GM18505 (cell line): Measurements from ENCODE around the gene TRDN.
A peak's percentile ranks its signal among the peaks of the same experiment; 100 is the strongest.

ENCODE experiments used
- ATAC-seq: cut with Tn5 transposase; IDR thresholded peaks from one replicate; pipeline ENCODE4 v1.9.1; 2021; ENCODE audit not compliant: unreplicated experiment
- POLR2A ChIP-seq: IDR thresholded peaks from 4 replicates; pipeline ENCODE4 v1.6.1; 2011; ENCODE audit warnings: borderline replicate concordance; ENCODE audit not compliant: insufficient read depth, insufficient read length; ENCODE audit errors: extremely low read depth

TRDN gene

GRCh38 chr6:123636782-123637181, at the start of gene TRDN:
Gene TRDN, minus strand, starts transcription at chr6:123636950. Its CDS starts 175 bp downstream, at chr6:123636775.
- no peak for ATAC-seq
- no peak for TF ChIP-seq POLR2A

GRCh38 chr6:123681957-123682462, 45.3 kb upstream of the TRDN start:
- no peak for TF ChIP-seq POLR2A
- ATAC-seq: no peak

- no peak for TF ChIP-seq POLR2A
- no peak for ATAC-seq
Measured at GRCh38 chr6:123677897-123678296, 41.1 kb upstream of the TRDN start.

GRCh38 chr6:123676793-123677192, 40.0 kb upstream of the TRDN start:
- no peak for ATAC-seq
- TF ChIP-seq POLR2A: no peak

- ATAC-seq: no peak
- no peak for TF ChIP-seq POLR2A
Measured at GRCh38 chr6:123668965-123669591, 32.3 kb upstream of the TRDN start.

GRCh38 chr6:123668063-123668462, 31.3 kb upstream of the TRDN start:
- no peak for TF ChIP-seq POLR2A
- no peak for ATAC-seq

GRCh38 chr6:123663436-123663835, 26.7 kb upstream of the TRDN start:
- no peak for ATAC-seq
- TF ChIP-seq POLR2A: no peak

GRCh38 chr6:123662757-123663156, 26.0 kb upstream of the TRDN start:
- no peak for ATAC-seq
- no peak for TF ChIP-seq POLR2A

- ATAC-seq: no peak
- TF ChIP-seq POLR2A: no peak
Measured at GRCh38 chr6:123661105-123661891, 24.5 kb upstream of the TRDN start.

- no peak for TF ChIP-seq POLR2A
- no peak for ATAC-seq
Measured at GRCh38 chr6:123659960-123660748, 23.4 kb upstream of the TRDN start.

GRCh38 chr6:123658848-123659247, 22.1 kb upstream of the TRDN start:
- TF ChIP-seq POLR2A: no peak
- no peak for ATAC-seq

GRCh38 chr6:123655521-123656306, 19.0 kb upstream of the TRDN start:
- TF ChIP-seq POLR2A: no peak
- peak; percentile 85 for ATAC-seq

- no peak for ATAC-seq
- no peak for TF ChIP-seq POLR2A
Measured at GRCh38 chr6:123648723-123649122, 12.0 kb upstream of the TRDN start.
